LNCaP clone FGC (cell line): ENCODE results near the gene MAGI2.

Experiments used
- DNase-seq: peaks from one replicate; pipeline ENCODE4 v3.0.0-alpha.2; 2011; ENCODE audit warnings: low read depth
- H3K4me3 ChIP-seq: 2 replicates; pipeline ENCODE4 v1.5.1; 2011; ENCODE audit warnings: mild to moderate bottlenecking, low read depth, low read length, control low read depth
- CTCF ChIP-seq: IDR thresholded peaks from 2 replicates; pipeline ENCODE4 v1.5.1; 2012; ENCODE audit warnings: mild to moderate bottlenecking; ENCODE audit not compliant: control insufficient read depth, insufficient read depth; ENCODE audit errors: extremely low read depth

Gene MAGI2

DNA sequence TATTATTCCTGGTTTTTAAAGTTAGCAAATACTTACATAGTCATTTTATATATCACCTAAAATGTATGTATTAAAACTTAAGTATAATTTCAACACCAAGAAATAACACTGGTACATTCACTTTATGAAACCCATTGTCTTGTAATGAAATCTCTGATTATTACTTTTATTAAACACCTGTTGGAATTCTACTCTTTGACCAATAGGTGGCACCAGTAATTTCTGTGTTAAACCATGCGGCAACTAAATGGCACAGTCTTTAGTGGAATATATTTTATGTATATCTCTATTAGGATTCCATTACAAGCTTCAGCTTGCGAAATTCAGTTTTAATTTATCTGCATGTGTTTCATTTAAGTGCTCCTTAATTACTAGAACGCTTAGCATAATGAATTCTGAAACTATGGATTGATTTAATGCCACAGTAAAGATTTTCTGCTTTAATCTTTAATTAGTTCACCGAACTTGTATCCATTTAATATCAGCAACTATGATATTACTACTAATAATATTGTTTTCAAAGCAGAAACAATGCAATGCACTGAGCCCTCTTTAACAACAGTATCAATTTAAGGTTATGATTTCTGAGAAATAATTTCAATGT, 181.3 kb downstream of the MAGI2 start:
- peak; percentile 22 for DNase-seq
- no peak overlapping the region for H3K4me3 ChIP-seq
- peak; percentile 59 for TF ChIP-seq CTCF

DNA sequence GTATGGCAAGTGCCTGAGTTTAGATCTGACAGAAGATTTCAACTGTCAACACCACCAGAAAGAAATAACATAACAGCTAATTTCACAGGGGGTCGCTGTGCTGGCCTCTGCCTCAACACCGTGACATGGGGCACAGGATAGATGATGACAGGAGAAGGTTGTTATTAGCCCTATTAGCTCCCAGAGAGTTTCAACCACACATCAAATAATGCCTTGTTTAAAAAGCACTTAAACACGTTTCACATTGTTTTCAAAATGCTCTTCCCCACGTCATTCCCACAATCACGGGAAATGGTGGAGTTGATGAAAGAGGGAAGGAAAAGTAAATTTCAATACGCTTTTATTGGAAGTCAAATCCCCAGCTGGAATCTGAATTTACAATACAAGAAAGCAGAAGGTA, 184.7 kb downstream of the MAGI2 start:
- TF ChIP-seq CTCF: no peak
- H3K4me3 ChIP-seq: no peak overlapping the region
- DNase-seq: no peak

GRCh38 chr7:79258826-79259225, 194.6 kb downstream of the MAGI2 start:
- no peak for DNase-seq
- H3K4me3 ChIP-seq: no peak overlapping the region
- no peak for TF ChIP-seq CTCF

- TF ChIP-seq CTCF: no peak
- no peak overlapping the region for H3K4me3 ChIP-seq
- no peak for DNase-seq
These were observed 195.5 kb downstream of the MAGI2 start for GRCh38 chr7:79257959-79258358.

GRCh38 chr7:79245623-79246249, 207.7 kb downstream of the MAGI2 start:
- TF ChIP-seq CTCF: peak; percentile 11; the same call in 1 of the 2 replicates
- DNase-seq: no peak
- no peak overlapping the region for H3K4me3 ChIP-seq

- no peak for DNase-seq
- TF ChIP-seq CTCF: no peak
- no peak overlapping the region for H3K4me3 ChIP-seq
These were observed 209.0 kb downstream of the MAGI2 start for GRCh38 chr7:79244482-79244881.
